CD14-positive monocyte (primary cell): Measurements from ENCODE around the gene RAB5IF. TPM values are rescaled to one million over a fixed set of nuclear protein-coding genes. Genes with fewer than 3 reads are reported as not detected.

Experiments used
- DNase-seq, 3 donors: peaks; one replicate each; pipeline ENCODE4 v3.0.0-alpha.2; 2011 to 2022
- H2AFZ ChIP-seq: 2 replicates; pipeline ENCODE4 v1.6.0; 2012; ENCODE audit warnings: mild to moderate bottlenecking, low read depth, low read length, inconsistent platforms; ENCODE audit not compliant: insufficient read depth, poor library complexity, severe bottlenecking
- H3K27ac ChIP-seq, 2 donors: 1 replicate in 1 of 2; 2 replicates in 1 of 2; pipeline ENCODE4 v1.5.1; 2012 to 2013; ENCODE audit warnings: low read length in 2 of 2, control low read depth in 1 of 2, inconsistent platforms in 1 of 2, low read depth in 1 of 2, mild to moderate bottlenecking in 1 of 2
- H3K27me3 ChIP-seq, 2 donors: one replicate each; pipeline versions ENCODE4 v1.6.0 to v1.6.1; 2011 to 2013; ENCODE audit warnings: low read length in 2 of 2; ENCODE audit not compliant: control insufficient read depth in 2 of 2, insufficient read depth in 2 of 2
- H3K36me3 ChIP-seq, 2 donors: replicated peaks in 1 of 2; 1 replicate in 1 of 2; 2 replicates in 1 of 2; pipeline versions ENCODE4 v1.5.1 to v1.6.1; 2012 to 2013; ENCODE audit warnings: low read length in 2 of 2, control low read depth in 1 of 2, inconsistent platforms in 1 of 2, mild to moderate bottlenecking in 1 of 2; ENCODE audit not compliant: insufficient read depth in 2 of 2, control insufficient read depth in 1 of 2
- H3K4me1 ChIP-seq, 2 donors: 1 replicate in 1 of 2; 2 replicates in 1 of 2; pipeline versions ENCODE4 v1.5.1 to v1.6.1; 2012 to 2013; ENCODE audit warnings: low read length in 2 of 2, control low read depth in 1 of 2, inconsistent platforms in 1 of 2, mild to moderate bottlenecking in 1 of 2, moderate library complexity in 1 of 2; ENCODE audit not compliant: insufficient read depth in 2 of 2, control insufficient read depth in 1 of 2
- H3K4me2 ChIP-seq: replicated peaks from 2 replicates; pipeline ENCODE3; 2012; ENCODE audit warnings: low read length, moderate library complexity, mild to moderate bottlenecking; ENCODE audit not compliant: poor library complexity, severe bottlenecking; ENCODE audit errors: extremely low read depth
- H3K4me3 ChIP-seq, 3 experiments: fragments of 200-600 bp in 1 of 3; sonication (generic) in 1 of 3; replicated peaks in 1 of 3; 1 replicate in 2 of 3; 2 replicates in 1 of 3; pipeline ENCODE4 v1.5.1; 2011 to 2013; ENCODE audit warnings: low read length in 3 of 3, mild to moderate bottlenecking in 3 of 3, control low read depth in 2 of 3, low read depth in 2 of 3, inconsistent platforms in 1 of 3, moderate library complexity in 1 of 3
- H3K79me2 ChIP-seq: 2 replicates; pipeline ENCODE4 v1.6.0; 2012; ENCODE audit warnings: mild to moderate bottlenecking, control low read depth, inconsistent platforms, low read length, moderate library complexity; ENCODE audit not compliant: insufficient read depth
- H3K9ac ChIP-seq: 2 replicates; pipeline ENCODE4 v1.6.0; 2017; ENCODE audit warnings: low read length, mild to moderate bottlenecking; ENCODE audit not compliant: insufficient read depth, poor library complexity, severe bottlenecking
- H3K9me3 ChIP-seq, 2 donors: replicated peaks in 1 of 2; 1 replicate in 1 of 2; 2 replicates in 1 of 2; pipeline versions ENCODE4 v1.5.1 to v1.6.1; 2012 to 2013; ENCODE audit warnings: low read length in 2 of 2, control low read depth in 1 of 2; ENCODE audit not compliant: control insufficient read depth in 1 of 2, insufficient read depth in 1 of 2
- H4K20me1 ChIP-seq: 2 replicates; pipeline ENCODE4 v1.6.0; 2012; ENCODE audit warnings: mild to moderate bottlenecking, low read length, control low read depth, moderate library complexity; ENCODE audit not compliant: insufficient read depth
- H3K27ac Mint-ChIP-seq, 7 donors: one replicate each; pipeline ENCODE4 v1.8.0; 2020; ENCODE audit warnings: mild to moderate bottlenecking in 7 of 7, mixed read lengths in 7 of 7, moderate library complexity in 6 of 7, inconsistent platforms in 2 of 7
- H3K27me3 Mint-ChIP-seq, 3 donors: one replicate each; pipeline ENCODE4 v1.8.0; 2021 to 2022; ENCODE audit warnings: low read depth in 3 of 3, mild to moderate bottlenecking in 3 of 3, mixed read lengths in 3 of 3, moderate library complexity in 3 of 3, inconsistent platforms in 1 of 3
- H3K36me3 Mint-ChIP-seq, 2 donors: one replicate each; pipeline ENCODE4 v1.8.0; 2020; ENCODE audit warnings: mixed read lengths in 2 of 2, inconsistent platforms in 1 of 2, mild to moderate bottlenecking in 1 of 2
- H3K4me1 Mint-ChIP-seq: one replicate; pipeline ENCODE4 v1.8.0; 2020; ENCODE audit warnings: mild to moderate bottlenecking, mixed read lengths
- H3K4me3 Mint-ChIP-seq, 2 donors: one replicate each; pipeline ENCODE4 v1.8.0; 2020; ENCODE audit warnings: mild to moderate bottlenecking in 2 of 2, mixed read lengths in 2 of 2, moderate library complexity in 1 of 2
- H3K9me3 Mint-ChIP-seq, 7 donors: one replicate each; pipeline ENCODE4 v1.8.0; 2020 to 2022; ENCODE audit warnings: mixed read lengths in 7 of 7, mild to moderate bottlenecking in 6 of 7, moderate library complexity in 6 of 7, inconsistent platforms in 2 of 7
- CTCF ChIP-seq: fragments of 200-600 bp; IDR thresholded peaks from one replicate; pipeline ENCODE4 v1.8.0; 2022; ENCODE audit warnings: antibody characterized with exemption, mild to moderate bottlenecking
- WGBS: methylation state at CpG from one replicate; pipeline ENCODE4 v1.1.5; 2013; ENCODE audit warnings: missing lambda C conversion rate; ENCODE audit not compliant: insufficient coverage; 5-methylcytosine and 5-hydroxymethylcytosine counted together
- intact Hi-C, 2 donors: fragments of 100-400 bp; cut with micrococcal nuclease; formaldehyde crosslinking; loops; one replicate each; pipeline versions ENCODE4 v1.15.0 to v1.15.1; 2023
- polyA plus RNA-seq, 3 donors: library from polyadenylated mRNA; depleted of rRNA in 1 of 3; unstranded in 2 of 3; stranded (reverse) in 1 of 3; fragments of 300-500 nt in 2 of 3; fragments of >200 nt in 1 of 3; fragmentation: Illumina TruSeq in 2 of 3; gene quantifications; 1 replicate in 2 of 3; 2 replicates in 1 of 3; pipeline ENCODE4 v1.2.3, GENCODE V29; 2012 to 2021

RAB5IF gene
- polyA plus RNA-seq, 3 donors, result 325 to 790 (median 757) TPM

GRCh38 chr20:36653456-36653855, 47.9 kb downstream of the RAB5IF start:
- no peak for TF ChIP-seq CTCF
- H3K9ac ChIP-seq, result no peak overlapping the region
- H3K9me3 Mint-ChIP-seq, result peaks cover 0 to 2% (median 0%) of the 10 kb centered on the region in 7 donors
- no peaks in the 10 kb centered on the region for H3K9me3 ChIP-seq
- no peaks in the 10 kb centered on the region for H4K20me1 ChIP-seq
- H3K27ac Mint-ChIP-seq, result no peak overlapping the region
- H3K27ac ChIP-seq, result no peak overlapping the region
- peaks cover 0 to 31% of the 10 kb centered on the region in 2 donors for H3K36me3 ChIP-seq
- no peak for DNase-seq
- peaks cover 4% of the 10 kb centered on the region for H3K4me1 Mint-ChIP-seq
- peaks cover 31 to 48% of the 10 kb centered on the region in 2 donors for H3K36me3 Mint-ChIP-seq
- H2AFZ ChIP-seq, result no peak overlapping the region
- peaks cover 0 to 1% (median 0%) of the 10 kb centered on the region in 3 donors for H3K27me3 Mint-ChIP-seq
- H3K79me2 ChIP-seq, result no peaks in the 10 kb centered on the region
- H3K4me3 Mint-ChIP-seq, result no peak overlapping the region
- H3K4me3 ChIP-seq, result no peak overlapping the region
- peaks cover 3 to 4% of the 10 kb centered on the region in 2 donors for H3K4me1 ChIP-seq
- H3K4me2 ChIP-seq, result no peak overlapping the region
- intact Hi-C loops, result no loop called here
- H3K27me3 ChIP-seq, result no peaks in the 10 kb centered on the region
- WGBS, result 80% methylated on average over 7 of the region's 9 CpGs

GRCh38 chr20:36654506-36654905, 48.9 kb downstream of the RAB5IF start:
- Histone ChIP-seq H3K27ac (no peak overlapping the region), H3K27me3 (no peaks in the 10 kb centered on the region), H4K20me1 (no peaks in the 10 kb centered on the region), H2AFZ (no peak overlapping the region), H3K79me2 (no peaks in the 10 kb centered on the region), H3K4me1 (peaks cover 5 to 8% of the 10 kb centered on the region in 2 donors), H3K36me3 (peaks cover 0 to 31% of the 10 kb centered on the region in 2 donors), H3K4me3 (no peak overlapping the region), H3K9ac (no peak overlapping the region), H3K4me2 (no peak overlapping the region), H3K9me3 (no peaks in the 10 kb centered on the region)
- no peak for DNase-seq
- Mint-ChIP-seq H3K4me1 (peaks cover 8% of the 10 kb centered on the region), H3K9me3 (peaks cover 0 to 2% (median 0%) of the 10 kb centered on the region in 7 donors), H3K27ac (peak overlapping the region in 1 of 7 donors; percentile 7), H3K27me3 (peaks cover 0 to 1% (median 0%) of the 10 kb centered on the region in 3 donors), H3K4me3 (no peak overlapping the region), H3K36me3 (peaks cover 31 to 48% of the 10 kb centered on the region in 2 donors)
- WGBS, result 99% methylated on average over 8 of the region's 8 CpGs
- TF ChIP-seq CTCF, result no peak
- intact Hi-C loops, result no loop called here
